Right cardiac atrium (tissue), 5 donors: Measurements from ENCODE around the gene NFATC2IP. TPM values are rescaled to one million over a fixed set of nuclear protein-coding genes. Genes with fewer than 3 reads are reported as not detected.

ENCODE experiments used
- ATAC-seq, 2 donors: fragments of 200-7000 bp; cut with Tn5 transposase; one replicate each; pipeline versions ENCODE4 v1.8.0 to v1.9.1; 2020; ENCODE audit warnings: moderate library complexity in 2 of 2, mild to moderate bottlenecking in 1 of 2
- DNase-seq, 3 donors: peaks; one replicate each; pipeline ENCODE4 v3.0.0-alpha.2; 2020
- H3K27ac ChIP-seq: one replicate; pipeline ENCODE4 v1.5.1; 2013; ENCODE audit warnings: mild to moderate bottlenecking, low read length, control low read depth, moderate library complexity
- H3K27me3 ChIP-seq: one replicate; pipeline ENCODE4 v1.6.1; 2013; ENCODE audit not compliant: control insufficient read depth, insufficient read depth
- H3K4me1 ChIP-seq: one replicate; pipeline ENCODE4 v1.6.1; 2013; ENCODE audit warnings: low read length; ENCODE audit not compliant: control insufficient read depth, insufficient read depth
- H3K4me3 ChIP-seq: one replicate; pipeline ENCODE4 v1.5.1; 2013; ENCODE audit warnings: low read length, control low read depth
- H3K9me3 ChIP-seq: one replicate; pipeline ENCODE4 v1.6.1; 2013; ENCODE audit warnings: low read length; ENCODE audit not compliant: control insufficient read depth
- WGBS: extraction: QIAGEN DNeasy Blood & Tissue Kit; methylation state at CpG from one replicate; pipeline ENCODE4 v1.1.7; 2013; 5-methylcytosine and 5-hydroxymethylcytosine counted together
- intact Hi-C, 4 donors: fragments of 100-400 bp; cut with DNase I; formaldehyde crosslinking; loops; one replicate each; pipeline versions ENCODE4 v1.11.0 to v1.14.0; 2022 to 2023
- long read RNA-seq, 4 donors: library from polyadenylated mRNA; unstranded; transcript quantifications; one replicate each; pipeline ENCODE4 v2.0.0, GENCODE V29; 2020 to 2021
- polyA plus RNA-seq: library from polyadenylated mRNA; stranded (reverse); fragments of 200-250 nt; gene quantifications from one replicate; pipeline ENCODE4 v1.2.3, GENCODE V29; 2013
- total RNA-seq, 4 donors: library from RNA; stranded (reverse); fragmentation: NEBNext Ultra II Directional; extraction: Animal tissue kit (Norgen Biotek cat#: 25700); gene quantifications; one replicate each; pipeline ENCODE4 v1.2.1, GENCODE V29; 2021
- donor health status: healthy with polysubstance abuse.
- donor health status: DM: no; HTN: yes; CAD: no.
- donor health status: DM: no; HTN: no; CAD: no.
- donor health status: DM: no; HTN: yes; CAD: no; lungs with severe emphysema.
- donor health status: DM: yes; HTN: yes; CAD: no.

Gene NFATC2IP
- total RNA-seq = 10 to 100 TPM; 17.0 to 18.0 (median 17.5) TPM
- 13.4 TPM for polyA plus RNA-seq
- long read RNA-seq, donor 1, full-length matches to known transcripts = 30 of 46 reads
- long read RNA-seq, donor 1, partial matches to known transcripts = 6 of 46 reads
- long read RNA-seq, donor 1, other reads (novel, unspliced or antisense) = 10 of 46 reads
- long read RNA-seq, donor 2, full-length matches to known transcripts = 16 of 22 reads
- long read RNA-seq, donor 2, partial matches to known transcripts = 0 of 22 reads
- long read RNA-seq, donor 2, other reads (novel, unspliced or antisense) = 6 of 22 reads
- long read RNA-seq, donor 3, full-length matches to known transcripts = 2 of 9 reads
- long read RNA-seq, donor 3, partial matches to known transcripts = 1 of 9 reads
- long read RNA-seq, donor 3, other reads (novel, unspliced or antisense) = 6 of 9 reads
- long read RNA-seq, donor 4, full-length matches to known transcripts = 18 of 23 reads
- long read RNA-seq, donor 4, partial matches to known transcripts = 2 of 23 reads
- long read RNA-seq, donor 4, other reads (novel, unspliced or antisense) = 3 of 23 reads

- Histone ChIP-seq H3K27me3 (no peaks in the 10 kb centered on the region), H3K27ac (peak within 1 kb of the TSS; percentile 49), H3K9me3 (no peaks in the 10 kb centered on the region), H3K4me3 (peak within 1 kb of the TSS; percentile 86), H3K4me1 (no peaks in the 10 kb centered on the region)
- WGBS = under 1% methylated on average over 79 of the region's 79 CpGs
- DNase-seq (peak; percentile 99 to 100 (median 100)), ATAC-seq (peak; percentile 98 to 99)
- intact Hi-C loops = no loop called here
Observed at GRCh38 chr16:28950648-28951409, at the start of gene NFATC2IP. Gene NFATC2IP (plus strand): TSS chr16:28950937. CDS start chr16:28951012, 75 bp downstream.

GRCh38 chr16:28901862-28902261 is 48.9 kb upstream of the NFATC2IP start:
- no peaks in the 10 kb centered on the region for H3K4me1 ChIP-seq
- DNase-seq (no peak), ATAC-seq (no peak)
- no peak overlapping the region for H3K4me3 ChIP-seq
- intact Hi-C loops = no loop called here
- WGBS = 80% methylated on average over 15 of the region's 15 CpGs
- no peaks in the 10 kb centered on the region for H3K27me3 ChIP-seq
- no peak overlapping the region for H3K27ac ChIP-seq
- H3K9me3 ChIP-seq = no peaks in the 10 kb centered on the region

GRCh38 chr16:28902909-28903308 is 47.8 kb upstream of the NFATC2IP start:
- intact Hi-C loops = no loop called here
- no peak for DNase-seq
- peak in 1 of 2 donors; percentile 17 for ATAC-seq
- no peak overlapping the region for H3K4me3 ChIP-seq
- WGBS = 57% methylated on average over 11 of the region's 11 CpGs
- H3K9me3 ChIP-seq = no peaks in the 10 kb centered on the region
- no peak overlapping the region for H3K27ac ChIP-seq
- no peaks in the 10 kb centered on the region for H3K4me1 ChIP-seq
- H3K27me3 ChIP-seq = no peaks in the 10 kb centered on the region

GRCh38 chr16:28903344-28904042 is 47.2 kb upstream of the NFATC2IP start:
- H3K9me3 ChIP-seq = no peaks in the 10 kb centered on the region
- no peak overlapping the region for H3K27ac ChIP-seq
- intact Hi-C loops = no loop called here
- no peaks in the 10 kb centered on the region for H3K27me3 ChIP-seq
- no peak overlapping the region for H3K4me3 ChIP-seq
- H3K4me1 ChIP-seq = no peaks in the 10 kb centered on the region
- WGBS = 86% methylated on average over 29 of the region's 29 CpGs
- ATAC-seq = peak in 1 of 2 donors; percentile 10
- DNase-seq = no peak

GRCh38 chr16:28904363-28904762 is 46.4 kb upstream of the NFATC2IP start:
- DNase-seq = no peak
- no peak for ATAC-seq
- 86% methylated on average over 14 of the region's 14 CpGs for WGBS
- Histone ChIP-seq H3K27me3 (no peaks in the 10 kb centered on the region), H3K27ac (no peak overlapping the region), H3K4me1 (no peaks in the 10 kb centered on the region), H3K4me3 (no peak overlapping the region), H3K9me3 (no peaks in the 10 kb centered on the region)
- intact Hi-C loops = no loop called here

- WGBS = 96% methylated on average over 16 of the region's 16 CpGs
- ATAC-seq = peak in 1 of 2 donors; percentile 5
Observed at GRCh38 chr16:28904828-28905227, 45.9 kb upstream of the NFATC2IP start.

GRCh38 chr16:28905229-28905754 is 45.4 kb upstream of the NFATC2IP start:
- WGBS = 88% methylated on average over 9 of the region's 9 CpGs
- H3K27ac ChIP-seq = no peak overlapping the region
- peak in 1 of 2 donors; percentile 5 for ATAC-seq
- no peaks in the 10 kb centered on the region for H3K9me3 ChIP-seq
- DNase-seq = no peak
- H3K27me3 ChIP-seq = no peaks in the 10 kb centered on the region
- H3K4me1 ChIP-seq = no peaks in the 10 kb centered on the region
- intact Hi-C loops = no loop called here
- H3K4me3 ChIP-seq = no peak overlapping the region

More at GRCh38 chr16:28904828-28905227, 45.9 kb upstream of the NFATC2IP start:
- DNase-seq = no peak
- intact Hi-C loops = no loop called here
- no peaks in the 10 kb centered on the region for H3K27me3 ChIP-seq
- H3K4me1 ChIP-seq = no peaks in the 10 kb centered on the region
- no peak overlapping the region for H3K27ac ChIP-seq
- H3K9me3 ChIP-seq = no peaks in the 10 kb centered on the region
- H3K4me3 ChIP-seq = no peak overlapping the region

- no peak for DNase-seq
- Histone ChIP-seq H3K9me3 (no peaks in the 10 kb centered on the region), H3K4me1 (no peaks in the 10 kb centered on the region), H3K27me3 (no peaks in the 10 kb centered on the region), H3K27ac (no peak overlapping the region), H3K4me3 (no peak overlapping the region)
- ATAC-seq = peak in 1 of 2 donors; percentile 12
- 81% methylated on average over 24 of the region's 24 CpGs for WGBS
- intact Hi-C loops = no loop called here
Observed at GRCh38 chr16:28905800-28906372, 44.9 kb upstream of the NFATC2IP start.

- ATAC-seq = peak in 1 of 2 donors; percentile 29
- Histone ChIP-seq H3K4me1 (no peaks in the 10 kb centered on the region), H3K27me3 (no peaks in the 10 kb centered on the region), H3K27ac (no peak overlapping the region), H3K4me3 (no peak overlapping the region), H3K9me3 (no peaks in the 10 kb centered on the region)
- 90% methylated on average over 19 of the region's 19 CpGs for WGBS
- no peak for DNase-seq
- intact Hi-C loops = no loop called here
Observed at GRCh38 chr16:28910086-28911031, 40.4 kb upstream of the NFATC2IP start.
